ENCODE results near the gene CYP11A1.

CYP11A1 gene

DNA sequence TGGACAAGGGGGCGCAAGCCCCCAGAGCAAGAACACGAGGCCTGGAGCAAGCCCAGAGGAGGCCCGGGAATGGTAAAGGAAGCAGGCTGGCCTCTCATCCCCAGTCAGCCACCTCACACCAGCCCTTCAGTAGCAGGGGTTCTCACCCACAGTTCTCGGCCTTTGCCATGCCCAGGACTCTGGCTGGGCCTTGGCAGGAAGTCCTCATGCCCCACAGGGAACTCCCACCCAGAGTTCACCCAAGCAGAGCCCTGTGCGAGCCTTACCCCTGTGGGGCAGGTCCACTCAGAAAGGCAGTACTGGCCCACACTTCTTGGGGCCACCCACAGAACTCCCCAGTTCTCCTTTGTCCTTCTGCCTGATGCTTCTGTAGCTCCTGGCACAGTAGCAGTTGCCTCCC, 30.3 kb downstream of the CYP11A1 start:
- no peak for DNase-seq (ENCODE audit: low read depth in 1 of 2, low spot score in 1 of 2)
- TF ChIP-seq JUND (IDR thresholded peaks at IDR 0.05; ENCODE audit: low read depth): no peak
- in situ Hi-C loops (cut with HindIII; ENCODE audit: low pct_unique_long_range_greater_than_20kb, low sequenced_read_pairs): no loop called here

DNA sequence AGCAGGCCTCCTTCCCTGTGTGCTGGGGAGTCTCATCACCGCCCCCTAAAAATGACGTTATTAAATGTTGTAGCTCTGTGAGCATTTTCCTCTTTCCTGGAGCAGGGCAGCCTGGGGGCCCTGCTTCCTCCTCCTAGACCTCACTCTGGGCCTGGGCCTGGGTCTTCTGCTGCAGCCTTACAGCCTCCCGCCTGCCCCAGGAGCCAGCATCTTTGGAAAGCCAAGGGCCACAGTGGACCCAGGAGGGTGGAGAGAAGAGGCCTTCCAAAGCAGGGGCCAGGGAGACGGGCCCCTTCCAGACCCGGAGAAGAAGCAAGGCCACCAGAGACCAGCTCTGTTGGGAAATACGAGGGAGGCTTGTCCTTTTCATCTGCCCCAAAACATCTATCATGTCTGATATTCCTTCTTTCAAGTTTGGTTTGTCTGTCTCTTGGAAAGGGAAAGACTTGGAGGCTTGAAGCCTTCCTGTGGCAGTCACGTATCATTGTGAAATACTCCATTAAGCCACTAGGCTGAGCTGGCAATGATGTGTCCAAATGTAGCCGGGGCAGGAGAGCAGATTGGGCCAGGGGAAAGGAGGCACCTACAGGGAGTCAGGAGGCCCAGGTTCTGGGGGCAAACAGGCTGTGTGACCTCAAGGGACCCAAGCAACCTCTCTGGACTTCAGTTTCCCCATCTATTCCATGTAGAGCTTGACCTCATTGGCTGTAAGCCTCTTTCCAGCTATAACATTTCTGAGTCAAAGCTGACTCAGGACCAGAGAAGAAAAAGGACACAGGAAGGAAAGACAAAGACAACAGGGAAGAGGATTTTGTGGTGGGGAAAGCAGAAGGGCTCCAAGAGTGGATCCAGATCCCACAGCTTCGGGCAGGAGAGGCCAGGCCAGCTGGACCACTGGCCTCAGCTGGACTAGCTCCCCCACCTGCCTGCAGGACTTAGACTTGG, 31.1 kb downstream of the CYP11A1 start:
- no peak for DNase-seq (ENCODE audit: low read depth in 1 of 2, low spot score in 1 of 2)
- in situ Hi-C loops (cut with HindIII; ENCODE audit: low pct_unique_long_range_greater_than_20kb, low sequenced_read_pairs): no loop called here
- no peak for TF ChIP-seq JUND (IDR thresholded peaks at IDR 0.05; ENCODE audit: low read depth)

DNA sequence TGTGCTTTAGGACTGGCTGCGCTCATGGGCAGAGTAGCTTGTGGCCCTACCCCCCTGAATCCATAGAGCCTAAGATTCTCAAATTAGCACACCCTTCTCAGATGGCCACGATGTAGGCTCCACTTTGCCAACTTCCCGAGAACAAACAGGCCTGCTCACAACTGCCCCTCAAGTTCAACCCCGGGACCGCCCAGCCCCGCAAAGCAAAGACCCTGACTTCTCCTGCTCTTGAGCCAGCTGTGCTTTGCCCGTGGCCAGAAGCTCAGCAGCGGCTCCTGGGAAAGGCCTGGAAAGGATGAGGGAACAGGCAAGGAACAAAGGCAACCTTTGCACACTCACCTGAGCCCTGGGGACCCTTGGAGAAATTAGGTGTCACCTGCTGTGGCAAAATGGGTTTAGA, 32.0 kb downstream of the CYP11A1 start:
- in situ Hi-C loops (cut with HindIII; ENCODE audit: low pct_unique_long_range_greater_than_20kb, low sequenced_read_pairs): no loop called here
- TF ChIP-seq JUND (IDR thresholded peaks at IDR 0.05; ENCODE audit: low read depth): no peak
- no peak for DNase-seq (ENCODE audit: low read depth in 1 of 2, low spot score in 1 of 2)

DNA sequence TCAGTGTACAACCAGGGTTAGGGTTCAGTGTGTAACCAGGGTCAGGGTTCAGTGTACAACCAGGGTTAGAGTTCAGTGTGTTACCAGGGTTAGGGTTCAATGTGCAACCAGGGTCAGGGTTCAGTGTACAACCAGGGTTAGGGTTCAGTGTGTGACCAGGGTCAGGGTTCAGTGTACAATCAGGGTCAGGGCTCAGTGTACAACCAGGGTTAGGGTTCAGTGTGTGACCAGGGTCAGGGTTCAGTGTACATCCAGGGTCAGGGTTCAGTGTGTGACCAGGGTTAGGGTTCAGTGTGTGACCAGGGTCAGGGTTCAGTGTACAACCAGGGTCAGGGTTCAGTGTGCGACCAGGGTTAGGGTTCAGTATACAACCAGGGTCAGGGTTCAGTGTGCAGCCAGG, 33.3 kb downstream of the CYP11A1 start:
- in situ Hi-C loops (cut with HindIII; ENCODE audit: low pct_unique_long_range_greater_than_20kb, low sequenced_read_pairs): no loop called here
- no peak for DNase-seq (ENCODE audit: low read depth in 1 of 2, low spot score in 1 of 2)
- TF ChIP-seq JUND (IDR thresholded peaks at IDR 0.05; ENCODE audit: low read depth): no peak

DNA sequence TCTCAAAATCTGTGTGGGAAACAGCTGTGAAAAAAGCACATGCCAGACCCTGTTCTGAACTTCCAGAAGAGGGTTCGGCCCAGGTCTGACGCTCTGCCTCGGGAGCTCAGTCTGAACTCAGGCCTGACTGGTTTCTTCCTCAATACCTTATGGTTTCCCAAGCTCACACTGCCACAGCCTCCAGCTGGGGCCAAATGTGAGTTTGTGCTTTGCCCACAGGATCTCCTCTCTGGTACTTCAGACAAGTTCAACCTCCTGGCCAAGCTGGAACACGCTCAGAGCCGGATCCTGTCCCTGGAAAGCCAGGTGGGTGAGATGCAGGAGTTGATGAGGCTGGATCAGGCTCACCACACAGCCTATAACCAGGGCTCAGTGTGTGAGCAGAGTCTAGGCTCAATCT, 33.8 kb downstream of the CYP11A1 start:
- no peak for DNase-seq (ENCODE audit: low read depth in 1 of 2, low spot score in 1 of 2)
- in situ Hi-C loops (cut with HindIII; ENCODE audit: low pct_unique_long_range_greater_than_20kb, low sequenced_read_pairs): no loop called here
- no peak for TF ChIP-seq JUND (IDR thresholded peaks at IDR 0.05; ENCODE audit: low read depth)

DNA sequence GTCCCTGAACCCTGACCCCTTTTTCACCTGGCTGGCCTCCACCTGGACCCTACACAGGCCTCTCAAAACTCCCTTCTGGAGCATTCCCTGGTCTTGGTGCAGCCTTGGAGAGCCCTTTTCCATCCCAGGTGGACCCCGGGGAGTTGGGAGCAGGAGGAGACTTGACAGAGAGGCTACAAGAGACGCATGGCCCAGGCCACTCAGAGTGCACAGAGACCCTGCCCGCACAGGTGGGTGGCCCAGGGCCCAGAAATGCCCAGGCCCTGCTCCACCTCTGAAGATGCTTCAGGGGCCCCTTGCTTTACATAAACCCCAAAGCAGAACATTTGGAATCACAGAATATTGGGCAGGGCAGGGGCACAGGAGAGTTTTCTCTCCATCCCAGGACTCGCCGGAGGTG, 34.4 kb downstream of the CYP11A1 start:
- in situ Hi-C loops (cut with HindIII; ENCODE audit: low pct_unique_long_range_greater_than_20kb, low sequenced_read_pairs): no loop called here
- TF ChIP-seq JUND (IDR thresholded peaks at IDR 0.05; ENCODE audit: low read depth): no peak
- DNase-seq (ENCODE audit: low read depth in 1 of 2, low spot score in 1 of 2): no peak

DNA sequence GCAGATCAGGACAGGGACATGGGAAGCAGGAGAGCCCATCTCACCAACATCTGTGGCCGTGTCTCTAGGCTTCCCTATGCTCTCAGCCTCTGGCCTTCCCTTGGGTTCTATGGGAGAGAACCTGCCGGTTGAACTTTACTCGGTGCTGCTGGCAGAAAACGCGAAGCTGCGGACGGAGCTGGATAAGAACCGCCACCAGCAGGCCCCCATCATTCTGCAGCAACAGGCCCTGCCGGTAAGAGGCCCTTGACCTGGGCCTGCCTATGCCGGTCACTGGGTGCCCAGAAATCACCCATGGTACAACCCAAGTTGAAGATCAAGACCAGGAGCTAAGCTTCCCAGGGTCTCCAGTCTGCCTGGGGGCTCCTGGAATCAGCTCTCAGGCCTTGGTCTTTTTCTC, 34.8 kb downstream of the CYP11A1 start:
- in situ Hi-C loops (cut with HindIII; ENCODE audit: low pct_unique_long_range_greater_than_20kb, low sequenced_read_pairs): no loop called here
- no peak for DNase-seq (ENCODE audit: low read depth in 1 of 2, low spot score in 1 of 2)
- TF ChIP-seq JUND (IDR thresholded peaks at IDR 0.05; ENCODE audit: low read depth): no peak

DNA sequence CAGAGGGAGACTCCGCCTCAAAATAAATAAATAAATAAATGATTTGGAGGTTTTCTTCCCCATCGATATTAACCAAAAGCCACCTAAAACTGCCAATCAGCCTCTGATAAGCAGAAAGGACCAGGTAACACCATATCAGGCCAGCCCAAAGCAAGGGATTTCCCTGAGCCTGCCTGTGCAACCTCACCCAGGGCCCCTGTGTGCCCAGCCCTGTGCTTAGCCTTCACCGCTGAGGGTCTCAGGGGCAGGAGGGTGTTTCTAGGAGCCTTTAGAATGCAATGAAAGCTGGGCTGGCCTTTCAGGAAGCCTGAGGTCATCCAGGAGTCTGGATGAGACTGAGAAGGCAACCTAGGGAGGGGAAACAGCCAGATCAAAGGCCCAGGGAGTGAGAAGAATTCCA, 35.4 kb downstream of the CYP11A1 start:
- DNase-seq (ENCODE audit: low read depth in 1 of 2, low spot score in 1 of 2): no peak
- in situ Hi-C loops (cut with HindIII; ENCODE audit: low pct_unique_long_range_greater_than_20kb, low sequenced_read_pairs): no loop called here
- TF ChIP-seq JUND (IDR thresholded peaks at IDR 0.05; ENCODE audit: low read depth): no peak

DNA sequence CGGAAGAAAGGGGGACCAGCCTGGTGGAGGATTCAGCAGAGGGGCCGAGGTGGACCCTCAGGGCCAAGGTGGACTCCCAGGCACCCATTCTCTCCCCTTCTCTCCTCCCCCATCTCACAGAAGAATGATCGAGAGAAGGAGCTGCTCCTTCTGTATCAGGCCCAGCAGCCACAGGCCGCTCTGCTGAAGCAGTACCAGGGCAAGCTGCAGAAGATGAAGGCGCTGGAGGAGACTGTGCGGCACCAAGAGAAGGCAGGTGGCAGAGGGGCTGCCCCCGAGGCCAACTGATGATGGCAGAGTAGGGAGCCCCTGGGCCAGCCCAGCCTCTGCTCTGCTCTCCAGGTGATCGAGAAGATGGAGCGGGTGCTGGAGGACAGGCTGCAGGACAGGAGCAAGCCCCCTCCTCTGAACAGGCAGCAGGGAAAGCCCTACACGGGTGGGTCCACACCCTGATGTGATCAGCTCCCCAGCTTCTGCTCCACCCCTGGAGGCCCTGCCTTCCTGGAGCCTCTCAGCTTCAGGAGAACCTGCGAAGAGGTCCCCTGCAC, 36.5 kb downstream of the CYP11A1 start:
- TF ChIP-seq JUND (IDR thresholded peaks at IDR 0.05; ENCODE audit: low read depth): no peak
- in situ Hi-C loops (cut with HindIII; ENCODE audit: low pct_unique_long_range_greater_than_20kb, low sequenced_read_pairs): no loop called here
- DNase-seq (ENCODE audit: low read depth in 1 of 2, low spot score in 1 of 2): no peak

DNA sequence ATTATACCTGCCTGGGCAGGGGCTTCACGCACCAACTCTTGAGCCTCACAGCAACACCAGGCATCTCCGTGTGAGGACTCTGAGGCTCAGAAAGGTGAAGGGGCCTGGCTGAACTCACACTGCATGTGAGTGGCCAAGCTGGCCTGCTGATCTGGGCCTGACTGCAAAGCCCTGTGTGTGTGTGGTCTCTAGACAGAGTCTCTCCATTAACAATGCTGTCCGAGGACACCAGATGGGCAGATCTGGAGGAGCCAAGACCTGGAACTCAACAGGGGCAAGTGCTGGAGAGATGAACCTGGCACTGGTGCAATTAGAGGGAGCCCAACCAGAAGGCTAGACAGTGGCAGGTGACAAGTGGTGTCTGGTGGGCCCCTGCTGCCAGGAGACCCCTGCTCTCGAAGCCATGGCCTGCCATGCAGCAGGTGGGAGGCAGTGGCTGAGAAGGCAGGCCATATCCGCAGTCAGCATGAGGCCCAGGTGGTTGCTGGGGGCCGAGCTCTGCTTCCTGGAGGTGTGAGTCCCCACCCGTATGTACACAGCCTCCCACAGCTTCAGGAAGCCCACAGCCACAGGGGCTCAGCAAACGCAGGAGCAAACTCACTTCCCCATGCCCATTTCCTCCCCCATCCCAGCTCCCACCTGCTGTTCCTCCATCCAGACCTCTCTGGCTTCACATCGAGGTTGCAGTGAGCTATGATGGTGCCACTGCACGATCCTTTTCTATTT, 39.0 kb downstream of the CYP11A1 start:
- no peak for DNase-seq (ENCODE audit: low read depth in 1 of 2, low spot score in 1 of 2)
- TF ChIP-seq JUND (IDR thresholded peaks at IDR 0.05; ENCODE audit: low read depth): no peak
- in situ Hi-C loops (cut with HindIII; ENCODE audit: low pct_unique_long_range_greater_than_20kb, low sequenced_read_pairs): no loop called here

DNA sequence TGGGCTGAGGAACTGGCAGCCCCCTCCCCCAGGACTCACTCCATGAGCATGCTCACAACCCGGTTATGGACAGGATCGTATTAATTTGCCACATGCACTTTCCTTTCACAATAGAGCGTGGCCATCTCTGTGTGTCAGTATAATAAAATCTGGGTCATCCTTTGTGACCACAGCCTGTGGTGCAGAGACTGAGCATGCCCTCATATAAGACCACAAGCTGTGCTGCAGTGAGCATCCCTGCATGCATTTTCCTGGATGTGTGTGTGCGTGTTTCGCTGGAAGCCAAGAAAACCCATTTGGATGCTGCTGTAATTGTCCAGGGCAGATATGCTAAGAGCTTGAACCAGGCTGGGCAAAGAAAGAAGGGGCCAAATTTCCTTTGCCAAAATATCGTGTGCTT, 39.7 kb downstream of the CYP11A1 start:
- in situ Hi-C loops (cut with HindIII; ENCODE audit: low pct_unique_long_range_greater_than_20kb, low sequenced_read_pairs): no loop called here
- no peak for TF ChIP-seq JUND (IDR thresholded peaks at IDR 0.05; ENCODE audit: low read depth)
- DNase-seq (ENCODE audit: low read depth in 1 of 2, low spot score in 1 of 2): no peak

DNA sequence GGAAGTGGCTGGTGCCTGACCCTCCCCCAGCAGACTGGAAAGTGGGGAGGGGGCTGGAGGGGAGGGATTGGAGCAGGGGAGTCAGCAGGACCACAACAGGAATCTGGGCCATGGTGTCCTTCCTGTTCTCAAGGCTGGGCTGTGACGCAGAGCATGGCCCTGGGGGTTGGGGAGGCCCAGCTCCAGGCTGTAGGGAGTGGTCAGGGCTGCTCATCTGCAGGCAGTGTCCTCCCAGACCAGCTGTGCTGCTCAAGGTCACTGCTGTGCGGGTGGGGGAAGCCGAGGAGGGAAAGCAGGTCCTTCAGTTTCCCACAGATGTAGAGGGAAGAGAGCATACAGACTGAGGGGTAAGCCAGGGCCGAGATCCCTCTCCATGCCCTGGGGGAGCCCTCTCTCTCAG, 40.7 kb downstream of the CYP11A1 start:
- in situ Hi-C loops (cut with HindIII; ENCODE audit: low pct_unique_long_range_greater_than_20kb, low sequenced_read_pairs): no loop called here
- no peak for DNase-seq (ENCODE audit: low read depth in 1 of 2, low spot score in 1 of 2)
- no peak for TF ChIP-seq JUND (IDR thresholded peaks at IDR 0.05; ENCODE audit: low read depth)

DNA sequence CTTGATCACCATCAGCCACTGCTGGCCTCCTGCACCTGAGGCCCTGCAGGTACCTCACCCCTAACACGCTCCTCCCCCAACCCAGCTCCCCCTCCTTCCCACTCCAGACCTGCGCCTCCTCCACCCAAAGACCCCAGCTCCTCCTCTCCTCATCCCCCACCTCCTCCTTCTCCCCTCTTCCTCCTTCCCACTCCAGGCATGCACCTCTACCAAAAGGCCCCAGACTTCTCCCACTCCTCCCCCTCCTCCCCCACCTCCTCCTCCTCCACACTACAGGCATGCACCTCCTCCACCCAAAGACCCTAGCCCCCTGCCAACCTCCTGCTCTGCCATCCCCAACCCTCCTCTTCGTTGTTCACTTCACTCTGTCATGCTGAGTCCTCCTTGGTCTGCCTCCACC, 42.7 kb downstream of the CYP11A1 start:
- DNase-seq (ENCODE audit: low read depth in 1 of 2, low spot score in 1 of 2): no peak
- no peak for TF ChIP-seq JUND (IDR thresholded peaks at IDR 0.05; ENCODE audit: low read depth)
- in situ Hi-C loops (cut with HindIII; ENCODE audit: low pct_unique_long_range_greater_than_20kb, low sequenced_read_pairs): no loop called here

Data from T47D (cell line).